Omental fat pad (tissue), 4 donors: ENCODE results near the gene LZTR1. TPM values are rescaled to one million over a fixed set of nuclear protein-coding genes. Genes with fewer than 3 reads are reported as not detected.

Experiments used
- ATAC-seq: fragments of 150-250 bp; one replicate; pipeline ENCODE4 v1.9.1; 2016; ENCODE audit warnings: mild to moderate bottlenecking, moderate library complexity; ENCODE audit not compliant: low FRiP score
- DNase-seq: peaks from one replicate; pipeline ENCODE4 v3.0.0-alpha.2; 2019; ENCODE audit warnings: low spot score
- total RNA-seq, 4 donors: library from RNA; depleted of rRNA; stranded (reverse); fragments of >200 nt; gene quantifications; one replicate each; pipeline ENCODE4 v1.1.0, GENCODE V29; 2016
- TF ChIP-seq, protein P1 (sequence below), 3 donors: fragments of 450-650 bp; IDR thresholded peaks; one replicate each; pipeline ENCODE4 v1.5.1; 2016 to 2017; ENCODE audit warnings: antibody characterized with exemption in 3 of 3, mild to moderate bottlenecking in 3 of 3, moderate library complexity in 2 of 3

The LZTR1 gene
- total RNA-seq, 4 donors from 2014 or later: 45.8 to 66.5 (median 56.9) TPM

- ATAC-seq (no peak), DNase-seq (no peak)
- TF ChIP-seq, protein P1, sequence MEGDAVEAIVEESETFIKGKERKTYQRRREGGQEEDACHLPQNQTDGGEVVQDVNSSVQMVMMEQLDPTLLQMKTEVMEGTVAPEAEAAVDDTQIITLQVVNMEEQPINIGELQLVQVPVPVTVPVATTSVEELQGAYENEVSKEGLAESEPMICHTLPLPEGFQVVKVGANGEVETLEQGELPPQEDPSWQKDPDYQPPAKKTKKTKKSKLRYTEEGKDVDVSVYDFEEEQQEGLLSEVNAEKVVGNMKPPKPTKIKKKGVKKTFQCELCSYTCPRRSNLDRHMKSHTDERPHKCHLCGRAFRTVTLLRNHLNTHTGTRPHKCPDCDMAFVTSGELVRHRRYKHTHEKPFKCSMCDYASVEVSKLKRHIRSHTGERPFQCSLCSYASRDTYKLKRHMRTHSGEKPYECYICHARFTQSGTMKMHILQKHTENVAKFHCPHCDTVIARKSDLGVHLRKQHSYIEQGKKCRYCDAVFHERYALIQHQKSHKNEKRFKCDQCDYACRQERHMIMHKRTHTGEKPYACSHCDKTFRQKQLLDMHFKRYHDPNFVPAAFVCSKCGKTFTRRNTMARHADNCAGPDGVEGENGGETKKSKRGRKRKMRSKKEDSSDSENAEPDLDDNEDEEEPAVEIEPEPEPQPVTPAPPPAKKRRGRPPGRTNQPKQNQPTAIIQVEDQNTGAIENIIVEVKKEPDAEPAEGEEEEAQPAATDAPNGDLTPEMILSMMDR (IDR thresholded peaks at IDR 0.05): no peak
Measured at GRCh38 chr22:20946991-20947390, 35.1 kb upstream of the LZTR1 start.

DNA sequence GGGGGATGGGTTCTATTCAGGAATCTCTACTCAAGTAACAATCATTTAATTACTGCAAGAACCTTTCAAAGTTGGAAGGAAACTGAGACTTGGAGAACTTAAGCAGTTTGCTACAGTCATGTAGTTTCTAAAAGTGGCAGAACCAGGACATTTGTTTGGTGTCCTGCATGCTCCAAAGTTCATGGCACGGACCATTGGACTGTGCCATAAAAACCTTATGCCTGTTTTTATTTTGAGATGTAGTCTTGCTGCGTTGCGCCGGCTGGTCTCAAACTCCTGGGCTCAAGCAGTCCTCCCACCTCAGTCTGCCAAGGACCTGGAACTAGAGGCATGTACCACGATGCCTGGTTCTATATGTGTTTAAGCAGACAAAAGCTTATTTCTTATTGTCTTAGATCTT lies 33.6 kb upstream of the LZTR1 start:
- ATAC-seq: no peak
- TF ChIP-seq, protein P1 (IDR thresholded peaks at IDR 0.05): no peak
- no peak for DNase-seq

GRCh38 chr22:20948989-20949388 lies 33.1 kb upstream of the LZTR1 start:
- DNase-seq (no peak), ATAC-seq (no peak)
- TF ChIP-seq, protein P1 (IDR thresholded peaks at IDR 0.05): no peak

- ATAC-seq (no peak), DNase-seq (no peak)
- TF ChIP-seq, protein P1 (IDR thresholded peaks at IDR 0.05): no peak
Measured at GRCh38 chr22:20949698-20950183, 32.4 kb upstream of the LZTR1 start.

GRCh38 chr22:20951151-20951931 lies 30.8 kb upstream of the LZTR1 start:
- no peak for DNase-seq
- no peak for ATAC-seq
- TF ChIP-seq, protein P1 (IDR thresholded peaks at IDR 0.05): no peak

GRCh38 chr22:20951932-20952380 lies 30.1 kb upstream of the LZTR1 start:
- ATAC-seq: no peak
- DNase-seq: no peak
- TF ChIP-seq, protein P1 (IDR thresholded peaks at IDR 0.05): no peak
